Omental fat pad (tissue), 4 donors: ENCODE results near the gene CRBN. TPM values are rescaled to one million over a fixed set of nuclear protein-coding genes. Genes with fewer than 3 reads are reported as not detected.

Source experiments
- ATAC-seq: fragments of 150-250 bp; one replicate; pipeline ENCODE4 v1.9.1; 2016; ENCODE audit warnings: mild to moderate bottlenecking, moderate library complexity; ENCODE audit not compliant: low FRiP score
- DNase-seq: peaks from one replicate; pipeline ENCODE4 v3.0.0-alpha.2; 2019; ENCODE audit warnings: low spot score
- total RNA-seq, 4 donors: library from RNA; depleted of rRNA; stranded (reverse); fragments of >200 nt; gene quantifications; one replicate each; pipeline ENCODE4 v1.1.0, GENCODE V29; 2016
- TF ChIP-seq, protein P1 (sequence below), 3 donors: fragments of 450-650 bp; IDR thresholded peaks; one replicate each; pipeline ENCODE4 v1.5.1; 2016 to 2017; ENCODE audit warnings: antibody characterized with exemption in 3 of 3, mild to moderate bottlenecking in 3 of 3, moderate library complexity in 2 of 3

The CRBN gene
- total RNA-seq, 4 donors from 2014 or later = 63.2 to 137 (median 69.2) TPM

DNA sequence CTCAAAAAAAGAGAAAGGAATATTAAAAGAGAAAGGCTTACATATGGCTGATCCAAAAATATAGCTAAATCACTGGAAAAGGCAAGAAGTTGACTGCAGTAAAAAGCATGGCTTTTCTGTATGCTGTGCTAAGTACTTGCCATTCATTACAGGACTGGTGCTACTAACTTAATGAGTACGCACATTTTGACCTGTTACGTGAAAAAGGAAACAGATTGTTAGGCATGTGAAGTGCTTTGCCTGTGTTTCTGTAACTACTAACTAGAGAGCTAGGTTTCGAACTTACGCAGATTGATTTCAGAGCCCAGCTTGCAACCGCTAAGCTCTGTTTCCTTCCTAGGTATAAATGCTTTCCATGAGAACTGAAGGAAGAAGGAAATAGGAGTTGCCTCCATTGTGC is 49.9 kb downstream of the CRBN start:
- ATAC-seq (no peak), DNase-seq (no peak)
- TF ChIP-seq, protein P1, sequence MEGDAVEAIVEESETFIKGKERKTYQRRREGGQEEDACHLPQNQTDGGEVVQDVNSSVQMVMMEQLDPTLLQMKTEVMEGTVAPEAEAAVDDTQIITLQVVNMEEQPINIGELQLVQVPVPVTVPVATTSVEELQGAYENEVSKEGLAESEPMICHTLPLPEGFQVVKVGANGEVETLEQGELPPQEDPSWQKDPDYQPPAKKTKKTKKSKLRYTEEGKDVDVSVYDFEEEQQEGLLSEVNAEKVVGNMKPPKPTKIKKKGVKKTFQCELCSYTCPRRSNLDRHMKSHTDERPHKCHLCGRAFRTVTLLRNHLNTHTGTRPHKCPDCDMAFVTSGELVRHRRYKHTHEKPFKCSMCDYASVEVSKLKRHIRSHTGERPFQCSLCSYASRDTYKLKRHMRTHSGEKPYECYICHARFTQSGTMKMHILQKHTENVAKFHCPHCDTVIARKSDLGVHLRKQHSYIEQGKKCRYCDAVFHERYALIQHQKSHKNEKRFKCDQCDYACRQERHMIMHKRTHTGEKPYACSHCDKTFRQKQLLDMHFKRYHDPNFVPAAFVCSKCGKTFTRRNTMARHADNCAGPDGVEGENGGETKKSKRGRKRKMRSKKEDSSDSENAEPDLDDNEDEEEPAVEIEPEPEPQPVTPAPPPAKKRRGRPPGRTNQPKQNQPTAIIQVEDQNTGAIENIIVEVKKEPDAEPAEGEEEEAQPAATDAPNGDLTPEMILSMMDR (IDR thresholded peaks at IDR 0.05) = no peak

DNA sequence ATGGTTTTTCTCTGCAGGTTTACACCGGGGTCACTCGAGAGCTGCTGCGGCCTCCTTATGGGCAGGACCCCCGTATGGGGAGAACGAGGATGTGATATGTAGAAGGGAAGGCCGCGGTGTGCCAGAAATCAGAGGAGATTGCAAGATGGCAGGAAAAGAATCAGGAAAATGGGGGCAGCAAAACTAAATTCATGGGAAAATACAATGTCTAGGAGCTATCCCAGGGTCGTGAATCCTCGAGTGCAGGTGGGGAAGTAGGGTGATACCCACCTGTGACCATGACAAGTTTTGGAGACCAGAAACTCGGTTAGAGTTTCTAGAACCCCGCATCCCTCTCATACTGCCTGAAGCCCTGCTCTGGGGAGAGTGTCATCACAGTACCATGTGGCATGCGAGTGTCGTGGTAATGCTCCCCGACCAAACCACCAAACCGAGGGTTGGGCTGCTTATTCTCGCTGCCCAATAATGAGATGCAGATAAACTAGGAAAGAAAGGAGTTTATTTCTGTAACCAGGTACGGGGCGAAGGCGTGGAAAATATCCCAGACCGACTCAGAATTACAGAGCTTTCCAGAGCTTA is 52.0 kb downstream of the CRBN start:
- TF ChIP-seq, protein P1 (IDR thresholded peaks at IDR 0.05) = no peak
- ATAC-seq (no peak), DNase-seq (no peak)

DNA sequence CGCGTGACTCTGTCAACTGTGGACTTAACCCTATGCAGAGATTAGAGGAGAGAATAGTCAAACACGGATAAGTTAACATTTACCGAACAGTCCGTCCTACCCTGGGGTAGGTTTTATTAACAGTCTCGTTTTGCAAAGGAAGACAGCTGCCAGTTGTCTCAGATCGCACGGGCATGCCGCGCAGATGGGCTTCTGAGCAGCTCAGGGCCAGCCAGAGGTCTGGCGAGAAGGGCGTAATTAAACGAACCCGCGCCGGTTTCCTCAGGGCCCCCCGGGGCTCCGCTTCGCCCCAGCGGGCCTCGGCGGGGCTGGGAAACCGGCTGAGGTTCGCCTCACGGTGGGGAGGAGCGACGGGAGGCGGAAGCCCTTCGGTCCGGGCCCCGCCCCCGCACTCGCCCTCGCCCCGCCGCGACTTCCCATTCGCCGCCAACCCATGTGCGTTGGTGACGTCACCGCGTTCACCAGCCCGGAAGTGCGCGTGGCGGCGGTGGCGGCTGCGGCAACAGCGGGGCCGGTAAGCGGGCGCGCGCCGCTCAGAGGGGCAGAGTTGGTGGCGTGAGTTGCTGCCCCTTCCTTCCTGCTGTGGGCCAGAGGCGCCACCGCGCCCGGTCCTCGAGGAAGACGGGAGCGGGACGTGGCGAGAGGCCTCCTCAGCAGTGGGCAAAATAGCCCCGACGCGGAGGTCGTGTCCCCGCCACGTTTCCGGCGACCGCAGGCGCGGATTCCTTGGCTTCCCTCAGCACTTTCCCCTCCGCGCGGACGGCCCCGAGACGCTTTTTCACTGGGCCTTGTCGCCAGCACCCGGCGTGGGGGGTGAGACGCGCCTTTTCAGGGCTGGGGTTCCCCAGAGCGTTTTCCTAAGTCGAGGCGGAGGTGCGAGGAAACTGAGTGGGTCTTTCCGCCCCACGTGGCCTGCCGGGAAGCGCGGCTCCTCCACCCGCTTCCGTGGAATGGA is 52.7 kb downstream of the CRBN start, which contains the start of gene TRNT1:
TSS of gene TRNT1 (plus strand) at position 464 of the 955 bp plus-strand sequence. CDS start 2,101 bp downstream, outside the sequence.
- ATAC-seq (peak; percentile 100), DNase-seq (peak; percentile 97)
- TF ChIP-seq, protein P1 (IDR thresholded peaks at IDR 0.05) = no peak

DNA sequence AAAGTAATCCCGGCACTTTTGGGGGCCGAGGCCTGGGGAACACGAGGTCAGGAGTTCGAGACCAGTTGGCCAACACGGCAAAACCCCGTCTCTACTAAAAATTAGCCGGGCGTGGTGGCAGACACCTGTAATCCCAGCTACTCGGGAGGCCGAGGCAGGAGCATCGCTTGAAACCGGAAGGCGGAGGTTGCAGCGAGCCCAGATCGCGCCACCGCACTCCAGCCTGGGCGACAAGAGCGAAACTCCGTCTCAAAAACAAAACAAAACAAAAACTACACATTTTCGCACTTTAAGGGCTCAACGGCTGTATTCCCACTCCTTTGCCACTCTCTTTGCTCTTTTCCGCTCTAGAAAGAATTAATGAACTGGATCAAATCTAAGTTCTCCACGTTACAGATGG is 53.5 kb downstream of the CRBN start:
- ATAC-seq (no peak), DNase-seq (no peak)
- TF ChIP-seq, protein P1 (IDR thresholded peaks at IDR 0.05) = no peak

DNA sequence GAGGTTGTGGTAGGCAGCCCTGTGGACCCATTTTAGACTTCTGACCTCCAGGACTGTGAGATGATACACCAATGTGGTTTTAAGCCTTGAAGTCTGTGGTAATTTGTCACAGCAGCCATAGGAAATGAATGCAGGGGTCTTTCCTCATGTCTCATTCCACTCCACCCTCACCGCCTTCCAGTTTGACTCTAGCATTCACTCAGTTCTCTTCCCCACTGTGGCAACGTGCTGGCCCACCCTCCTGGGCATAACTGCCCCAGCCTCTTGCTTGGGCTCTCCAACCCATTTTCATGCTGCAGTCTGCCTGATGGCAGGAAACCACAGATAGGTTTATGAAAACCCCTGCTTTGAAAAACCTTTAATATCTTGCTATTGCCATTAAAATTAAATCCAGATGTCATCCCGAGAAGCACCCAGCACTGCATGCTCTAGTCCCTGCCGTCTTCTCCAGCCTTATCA is 60.1 kb downstream of the CRBN start:
- DNase-seq (no peak), ATAC-seq (no peak)
- TF ChIP-seq, protein P1 (IDR thresholded peaks at IDR 0.05) = no peak

DNA sequence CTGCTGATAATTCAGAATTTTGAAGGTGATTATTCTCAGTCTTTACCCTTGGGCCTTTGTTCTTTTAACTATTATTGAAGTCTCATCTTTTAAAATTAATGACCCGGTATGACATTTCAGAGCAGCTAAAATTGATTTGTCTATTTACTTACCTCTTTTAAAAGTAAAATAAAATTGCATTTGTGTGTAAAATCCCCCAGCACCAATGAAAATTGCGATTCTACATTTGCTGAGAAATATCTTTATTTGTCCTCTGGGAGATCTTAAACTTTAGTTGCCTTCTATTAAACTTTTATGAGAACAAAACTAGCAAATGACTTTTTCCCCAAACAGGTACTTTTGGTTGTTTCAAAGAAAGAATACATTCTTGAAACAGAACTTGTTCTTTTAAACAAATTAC is 61.8 kb downstream of the CRBN start:
- ATAC-seq = no peak
- DNase-seq = no peak
- TF ChIP-seq, protein P1 (IDR thresholded peaks at IDR 0.05) = no peak
